ENCODE measurements around the gene SMIM36.
A peak's percentile ranks its signal among the peaks of the same experiment; 100 is the strongest.

The SMIM36 gene

GRCh38 chr17:55456307-55457240 lies 54.7 kb downstream of the SMIM36 start:
- no peak overlapping the region for H4K91ac ChIP-seq (ENCODE audit: low read length)
- H3K23ac ChIP-seq (ENCODE audit: low read length in 2 of 2): no peak overlapping the region
- peak overlapping the region in 1 of 2 experiments; percentile 49 for H3K18ac ChIP-seq (ENCODE audit: low read depth in 1 of 2, low read length in 2 of 2)
- H3K4me1 ChIP-seq (ENCODE audit: control insufficient read depth, insufficient read depth, low read depth, low read length): peaks cover 19% of the 10 kb centered on the region
- H3K79me1 ChIP-seq (replicated peaks; ENCODE audit: low read length, poor library complexity, severe bottlenecking): no peaks in the 10 kb centered on the region
- peak overlapping the region; percentile 51 for H3K9ac ChIP-seq (ENCODE audit: low read length)
- no peak overlapping the region for H3K27ac ChIP-seq (ENCODE audit: low read length, poor library complexity, severe bottlenecking)
- H3K4me3 ChIP-seq (ENCODE audit: insufficient read depth in 1 of 2, low read depth in 1 of 2, low read length in 2 of 2): no peak overlapping the region
- no peak overlapping the region for H3K14ac ChIP-seq (ENCODE audit: low read length in 2 of 2)
- no peaks in the 10 kb centered on the region for H3K9me3 ChIP-seq (ENCODE audit: control insufficient read depth, low read length)
- no peak overlapping the region for H2AFZ ChIP-seq (ENCODE audit: low read depth, low read length)
- H4K8ac ChIP-seq (ENCODE audit: low read length): no peak overlapping the region
- H3K4ac ChIP-seq (ENCODE audit: low read depth in 1 of 2, low read length in 2 of 2): peak overlapping the region in 1 of 2 experiments; percentile 73
- H2AK5ac ChIP-seq (ENCODE audit: low read length, severe bottlenecking): no peak overlapping the region
- no peaks in the 10 kb centered on the region for H3K36me3 ChIP-seq (ENCODE audit: control insufficient read depth in 1 of 2, insufficient read depth in 2 of 2, low read depth in 1 of 2, low read length in 2 of 2)
- no peak for DNase-seq
- H3K27me3 ChIP-seq (ENCODE audit: control insufficient read depth in 1 of 2, insufficient read depth in 1 of 2, low read length in 2 of 2): no peaks in the 10 kb centered on the region
- H3K4me2 ChIP-seq (ENCODE audit: low read length, poor library complexity, severe bottlenecking): no peak overlapping the region
- WGBS: 91% methylated on average over 6 of the region's 6 CpGs
- no peak overlapping the region for H2BK15ac ChIP-seq (ENCODE audit: low read depth, poor library complexity, severe bottlenecking)
- H2BK5ac ChIP-seq (ENCODE audit: low read depth, low read length, poor library complexity, severe bottlenecking): no peak overlapping the region
- no peak overlapping the region for H2BK12ac ChIP-seq (ENCODE audit: low read length in 2 of 2)
- no peak overlapping the region for H2BK120ac ChIP-seq (ENCODE audit: low read depth, low read length)

- H3K4ac ChIP-seq (ENCODE audit: low read depth in 1 of 2, low read length in 2 of 2): no peak overlapping the region
- WGBS: 29% methylated on average over 3 of the region's 4 CpGs
These were observed 56.3 kb downstream of the SMIM36 start for GRCh38 chr17:55454906-55455474.

GRCh38 chr17:55453839-55454557 lies 57.3 kb downstream of the SMIM36 start:
- Histone ChIP-seq H2BK15ac (ENCODE audit: low read depth, poor library complexity, severe bottlenecking) (peak overlapping the region; percentile 99), H3K4me2 (ENCODE audit: low read length, poor library complexity, severe bottlenecking) (no peak overlapping the region), H2AFZ (ENCODE audit: low read depth, low read length) (no peak overlapping the region), H3K23ac (ENCODE audit: low read length in 2 of 2) (no peak overlapping the region), H3K79me1 (replicated peaks; ENCODE audit: low read length, poor library complexity, severe bottlenecking) (no peaks in the 10 kb centered on the region), H4K91ac (ENCODE audit: low read length) (peak overlapping the region; percentile 92), H3K9ac (ENCODE audit: low read length) (peak overlapping the region; percentile 28), H3K18ac (ENCODE audit: low read depth in 1 of 2, low read length in 2 of 2) (peak overlapping the region in 1 of 2 experiments; percentile 96), H2BK5ac (ENCODE audit: low read depth, low read length, poor library complexity, severe bottlenecking) (no peak overlapping the region), H2BK120ac (ENCODE audit: low read depth, low read length) (peak overlapping the region; percentile 73), H4K8ac (ENCODE audit: low read length) (peak overlapping the region; percentile 94), H3K4me1 (ENCODE audit: control insufficient read depth, insufficient read depth, low read depth, low read length) (peaks cover 22% of the 10 kb centered on the region), H3K9me3 (ENCODE audit: control insufficient read depth, low read length) (no peaks in the 10 kb centered on the region), H3K27me3 (ENCODE audit: control insufficient read depth in 1 of 2, insufficient read depth in 1 of 2, low read length in 2 of 2) (no peaks in the 10 kb centered on the region), H2BK12ac (ENCODE audit: low read length in 2 of 2) (peak overlapping the region; percentile 19 to 97), H2AK5ac (ENCODE audit: low read length, severe bottlenecking) (no peak overlapping the region), H3K14ac (ENCODE audit: low read length in 2 of 2) (no peak overlapping the region), H3K36me3 (ENCODE audit: control insufficient read depth in 1 of 2, insufficient read depth in 2 of 2, low read depth in 1 of 2, low read length in 2 of 2) (no peaks in the 10 kb centered on the region), H3K4me3 (ENCODE audit: insufficient read depth in 1 of 2, low read depth in 1 of 2, low read length in 2 of 2) (no peak overlapping the region), H3K4ac (ENCODE audit: low read depth in 1 of 2, low read length in 2 of 2) (peak overlapping the region in 1 of 2 experiments; percentile 94), H3K27ac (ENCODE audit: low read length, poor library complexity, severe bottlenecking) (no peak overlapping the region)
- 19% methylated on average over 3 of the region's 6 CpGs for WGBS
- no peak for DNase-seq

More at GRCh38 chr17:55454906-55455474, 56.3 kb downstream of the SMIM36 start:
- Histone ChIP-seq H4K91ac (ENCODE audit: low read length) (no peak overlapping the region), H3K4me2 (ENCODE audit: low read length, poor library complexity, severe bottlenecking) (no peak overlapping the region), H3K4me3 (ENCODE audit: insufficient read depth in 1 of 2, low read depth in 1 of 2, low read length in 2 of 2) (no peak overlapping the region), H2BK120ac (ENCODE audit: low read depth, low read length) (peak overlapping the region; percentile 89), H2BK12ac (ENCODE audit: low read length in 2 of 2) (peak overlapping the region in 1 of 2 experiments; percentile 93), H3K18ac (ENCODE audit: low read depth in 1 of 2, low read length in 2 of 2) (peak overlapping the region; percentile 10 to 31), H3K9me3 (ENCODE audit: control insufficient read depth, low read length) (no peaks in the 10 kb centered on the region), H3K9ac (ENCODE audit: low read length) (peak overlapping the region; percentile 51), H2AK5ac (ENCODE audit: low read length, severe bottlenecking) (no peak overlapping the region), H3K27me3 (ENCODE audit: control insufficient read depth in 1 of 2, insufficient read depth in 1 of 2, low read length in 2 of 2) (no peaks in the 10 kb centered on the region), H3K4me1 (ENCODE audit: control insufficient read depth, insufficient read depth, low read depth, low read length) (peaks cover 23% of the 10 kb centered on the region), H2BK5ac (ENCODE audit: low read depth, low read length, poor library complexity, severe bottlenecking) (no peak overlapping the region), H3K79me1 (replicated peaks; ENCODE audit: low read length, poor library complexity, severe bottlenecking) (no peaks in the 10 kb centered on the region), H2AFZ (ENCODE audit: low read depth, low read length) (no peak overlapping the region), H2BK15ac (ENCODE audit: low read depth, poor library complexity, severe bottlenecking) (no peak overlapping the region), H3K36me3 (ENCODE audit: control insufficient read depth in 1 of 2, insufficient read depth in 2 of 2, low read depth in 1 of 2, low read length in 2 of 2) (no peaks in the 10 kb centered on the region), H3K27ac (ENCODE audit: low read length, poor library complexity, severe bottlenecking) (peak overlapping the region; percentile 55), H4K8ac (ENCODE audit: low read length) (no peak overlapping the region), H3K23ac (ENCODE audit: low read length in 2 of 2) (no peak overlapping the region), H3K14ac (ENCODE audit: low read length in 2 of 2) (no peak overlapping the region)
- DNase-seq: peak; percentile 90

Measured in mesenchymal stem cell (in vitro differentiated cells and primary cell).